Endothelial cell (in vitro differentiated cells): ENCODE data around the gene AXIN1. TPM values are rescaled to one million over a fixed set of nuclear protein-coding genes. Genes with fewer than 3 reads are reported as not detected.

Experiments used
- DNase-seq: peaks from one replicate; pipeline ENCODE4 v3.0.0; 2021; ENCODE audit warnings: low spot score
- H3K27ac Mint-ChIP-seq: one replicate; pipeline ENCODE4 v1.8.0; 2021; ENCODE audit warnings: mixed read lengths, inconsistent platforms; ENCODE audit not compliant: unreplicated experiment
- H3K27me3 Mint-ChIP-seq: one replicate; pipeline ENCODE4 v1.8.0; 2021; ENCODE audit warnings: mild to moderate bottlenecking, moderate library complexity, mixed read lengths, inconsistent platforms; ENCODE audit not compliant: unreplicated experiment
- H3K36me3 Mint-ChIP-seq: one replicate; pipeline ENCODE4 v1.8.0; 2021; ENCODE audit warnings: mild to moderate bottlenecking, low read depth, mixed read lengths, inconsistent platforms; ENCODE audit not compliant: unreplicated experiment
- H3K4me1 Mint-ChIP-seq: one replicate; pipeline ENCODE4 v1.8.0; 2021; ENCODE audit warnings: mild to moderate bottlenecking, mixed read lengths, inconsistent platforms; ENCODE audit not compliant: unreplicated experiment
- H3K4me3 Mint-ChIP-seq: one replicate; pipeline ENCODE4 v1.8.0; 2021; ENCODE audit warnings: mild to moderate bottlenecking, mixed read lengths, inconsistent platforms; ENCODE audit not compliant: unreplicated experiment
- H3K9me3 Mint-ChIP-seq: one replicate; pipeline ENCODE4 v1.8.0; 2021; ENCODE audit warnings: mixed read lengths, inconsistent platforms; ENCODE audit not compliant: unreplicated experiment
- CTCF ChIP-seq: fragments of 200-600 bp; sonication (generic); IDR thresholded peaks from one replicate; pipeline ENCODE4 v1.5.0; 2021; ENCODE audit warnings: antibody characterized with exemption; ENCODE audit not compliant: unreplicated experiment
- total RNA-seq: library from RNA; stranded (reverse); fragmentation: NEBNext Ultra II Directional; extraction: Animal tissue kit (Norgen Biotek cat#: 25700); gene quantifications from one replicate; pipeline ENCODE4 v1.2.1, GENCODE V29; 2021; ENCODE audit not compliant: unreplicated experiment

The AXIN1 gene
- total RNA-seq, 1 donor from 2014 or later: 17.5 TPM

- Mint-ChIP-seq H3K36me3 (peaks cover 7% of the 10 kb centered on the region), H3K27ac (no peak overlapping the region), H3K9me3 (no peaks in the 10 kb centered on the region), H3K4me1 (no peaks in the 10 kb centered on the region), H3K4me3 (no peak overlapping the region), H3K27me3 (peaks cover 2% of the 10 kb centered on the region)
- no peak for DNase-seq
- TF ChIP-seq CTCF: no peak
Observed at GRCh38 chr16:290015-290680, 62.4 kb downstream of the AXIN1 start.

GRCh38 chr16:289395-289997, 63.0 kb downstream of the AXIN1 start:
- H3K27ac Mint-ChIP-seq: no peak overlapping the region
- peaks cover 2% of the 10 kb centered on the region for H3K27me3 Mint-ChIP-seq
- TF ChIP-seq CTCF: no peak
- peaks cover 7% of the 10 kb centered on the region for H3K36me3 Mint-ChIP-seq
- H3K9me3 Mint-ChIP-seq: no peaks in the 10 kb centered on the region
- H3K4me1 Mint-ChIP-seq: no peaks in the 10 kb centered on the region
- H3K4me3 Mint-ChIP-seq: no peak overlapping the region
- DNase-seq: no peak

- no peak for DNase-seq
- Mint-ChIP-seq H3K4me1 (no peaks in the 10 kb centered on the region), H3K36me3 (peaks cover 7% of the 10 kb centered on the region), H3K4me3 (peak overlapping the region; percentile 77), H3K9me3 (no peaks in the 10 kb centered on the region), H3K27ac (no peak overlapping the region), H3K27me3 (peaks cover 2% of the 10 kb centered on the region)
- TF ChIP-seq CTCF: no peak
Observed at GRCh38 chr16:287981-288920, 64.3 kb downstream of the AXIN1 start.

GRCh38 chr16:287298-287811, 65.2 kb downstream of the AXIN1 start:
- DNase-seq: no peak
- H3K36me3 Mint-ChIP-seq: peaks cover 4% of the 10 kb centered on the region
- no peak overlapping the region for H3K4me3 Mint-ChIP-seq
- H3K27ac Mint-ChIP-seq: no peak overlapping the region
- H3K4me1 Mint-ChIP-seq: no peaks in the 10 kb centered on the region
- no peak for TF ChIP-seq CTCF
- H3K27me3 Mint-ChIP-seq: no peaks in the 10 kb centered on the region
- no peaks in the 10 kb centered on the region for H3K9me3 Mint-ChIP-seq
